ENCODE data around the gene EXOC3.

EXOC3 gene

GRCh38 chr5:465591-466403 is 22.8 kb downstream of the EXOC3 start:
- Histone ChIP-seq H3K27ac (no peak overlapping the region), H3K4me3 (no peak overlapping the region), H3K27me3 (no peaks in the 10 kb centered on the region), H3K9me3 (replicated peaks in 1 of 11) (no peaks in the 10 kb centered on the region), H3K36me3 (peaks cover 62 to 85% (median 74%) of the 10 kb centered on the region in 11 experiments), H3K4me2 (no peak overlapping the region), H4K20me1 (peaks cover 15 to 70% (median 33%) of the 10 kb centered on the region in 11 experiments; a peak in 19 of 22 replicates), H3K4me1 (peaks cover 22 to 27% (median 25%) of the 10 kb centered on the region in 10 experiments), H3K9ac (no peak overlapping the region)
- no peak for TF ChIP-seq Cebpa-rat (IDR thresholded peaks at IDR 0.05)

GRCh38 chr5:466661-467310 is 23.8 kb downstream of the EXOC3 start:
- Histone ChIP-seq H3K4me3 (no peak overlapping the region), H3K4me1 (peaks cover 32 to 36% (median 35%) of the 10 kb centered on the region in 10 experiments), H3K9me3 (replicated peaks in 1 of 11) (no peaks in the 10 kb centered on the region), H3K27me3 (no peaks in the 10 kb centered on the region), H3K36me3 (peaks cover 63 to 84% (median 73%) of the 10 kb centered on the region in 11 experiments), H4K20me1 (peaks cover 22 to 74% (median 39%) of the 10 kb centered on the region in 11 experiments; a peak in 19 of 22 replicates), H3K9ac (no peak overlapping the region), H3K27ac (no peak overlapping the region), H3K4me2 (no peak overlapping the region)
- TF ChIP-seq Cebpa-rat (IDR thresholded peaks at IDR 0.05) = no peak

GRCh38 chr5:468401-468800 is 25.4 kb downstream of the EXOC3 start:
- Histone ChIP-seq H3K36me3 (peaks cover 47 to 68% (median 59%) of the 10 kb centered on the region in 11 experiments), H3K9me3 (replicated peaks in 1 of 11) (no peaks in the 10 kb centered on the region), H3K27me3 (peaks cover 1 to 3% (median 2%) of the 10 kb centered on the region in 11 experiments; a peak in 21 of 22 replicates), H3K9ac (no peak overlapping the region), H3K4me3 (no peak overlapping the region), H4K20me1 (peaks cover 23 to 73% (median 34%) of the 10 kb centered on the region in 11 experiments; a peak in 19 of 22 replicates), H3K4me1 (peaks cover 42 to 46% (median 44%) of the 10 kb centered on the region in 10 experiments), H3K27ac (no peak overlapping the region), H3K4me2 (no peak overlapping the region)
- TF ChIP-seq Cebpa-rat (IDR thresholded peaks at IDR 0.05) = no peak

GRCh38 chr5:469752-470483 is 26.9 kb downstream of the EXOC3 start:
- H3K36me3 ChIP-seq = peaks cover 39 to 55% (median 49%) of the 10 kb centered on the region in 11 experiments
- peaks cover 30 to 43% (median 38%) of the 10 kb centered on the region in 10 experiments for H3K4me1 ChIP-seq
- H3K4me2 ChIP-seq = peak overlapping the region in 6 of 11 experiments; percentile 22 to 100 (median 99); a peak in 5 of 22 replicates
- H3K9ac ChIP-seq = no peak overlapping the region
- no peak overlapping the region for H3K27ac ChIP-seq
- H3K9me3 ChIP-seq (replicated peaks in 1 of 11) = no peaks in the 10 kb centered on the region
- H3K4me3 ChIP-seq = no peak overlapping the region
- TF ChIP-seq Cebpa-rat (IDR thresholded peaks at IDR 0.05) = no peak
- H3K27me3 ChIP-seq = peaks cover 13 to 18% (median 17%) of the 10 kb centered on the region in 11 experiments
- H4K20me1 ChIP-seq = peaks cover 26 to 72% (median 39%) of the 10 kb centered on the region in 11 experiments; a peak in 21 of 22 replicates

- H3K9ac ChIP-seq = peak overlapping the region in 6 of 11 experiments; percentile 85 to 96 (median 92); a peak in 8 of 22 replicates
- peaks cover 29 to 43% (median 37%) of the 10 kb centered on the region in 11 experiments for H3K36me3 ChIP-seq
- H3K27ac ChIP-seq = no peak overlapping the region
Observed at GRCh38 chr5:470961-471749, 28.2 kb downstream of the EXOC3 start.

GRCh38 chr5:471750-472058 is 28.7 kb downstream of the EXOC3 start:
- TF ChIP-seq Cebpa-rat (IDR thresholded peaks at IDR 0.05) = no peak
- Histone ChIP-seq H3K4me3 (peak overlapping the region; percentile 69 to 88 (median 80)), H3K9ac (peak overlapping the region; percentile 79 to 96 (median 90); a peak in 20 of 22 replicates), H3K4me1 (peaks cover 28 to 48% (median 41%) of the 10 kb centered on the region in 10 experiments), H3K27me3 (peaks cover 30 to 36% (median 35%) of the 10 kb centered on the region in 11 experiments), H4K20me1 (peaks cover 27 to 72% (median 50%) of the 10 kb centered on the region in 11 experiments; a peak in 20 of 22 replicates), H3K4me2 (peak overlapping the region; percentile 93 to 100 (median 99)), H3K36me3 (peaks cover 24 to 37% (median 32%) of the 10 kb centered on the region in 11 experiments), H3K27ac (peak overlapping the region in 5 of 11 experiments; percentile 87 to 93 (median 92); a peak in 3 of 22 replicates), H3K9me3 (replicated peaks in 1 of 11) (no peaks in the 10 kb centered on the region)

More at GRCh38 chr5:470961-471749, 28.2 kb downstream of the EXOC3 start:
- no peak for TF ChIP-seq Cebpa-rat (IDR thresholded peaks at IDR 0.05)
- H3K4me3 ChIP-seq = peak overlapping the region in 4 of 10 experiments; percentile 4 to 88 (median 72); a peak in 5 of 20 replicates
- no peaks in the 10 kb centered on the region for H3K9me3 ChIP-seq (replicated peaks in 1 of 11)
- peaks cover 28 to 45% (median 37%) of the 10 kb centered on the region in 10 experiments for H3K4me1 ChIP-seq
- peaks cover 27 to 72% (median 49%) of the 10 kb centered on the region in 11 experiments; a peak in 20 of 22 replicates for H4K20me1 ChIP-seq
- H3K27me3 ChIP-seq = peaks cover 25 to 30% (median 29%) of the 10 kb centered on the region in 11 experiments
- peak overlapping the region; percentile 93 to 100 (median 99) for H3K4me2 ChIP-seq

- Histone ChIP-seq H3K36me3 (peaks cover 19 to 33% (median 28%) of the 10 kb centered on the region in 11 experiments), H3K27ac (peak overlapping the region; percentile 62 to 94 (median 90)), H3K9ac (peak overlapping the region; percentile 79 to 96 (median 90)), H3K27me3 (peaks cover 35 to 40% (median 39%) of the 10 kb centered on the region in 11 experiments), H3K9me3 (replicated peaks in 1 of 11) (no peaks in the 10 kb centered on the region), H4K20me1 (peaks cover 27 to 72% (median 55%) of the 10 kb centered on the region in 11 experiments; a peak in 20 of 22 replicates), H3K4me1 (peaks cover 28 to 53% (median 44%) of the 10 kb centered on the region in 10 experiments), H3K4me3 (peak overlapping the region; percentile 69 to 88 (median 80)), H3K4me2 (peak overlapping the region; percentile 93 to 100 (median 99))
- no peak for TF ChIP-seq Cebpa-rat (IDR thresholded peaks at IDR 0.05)
Observed at GRCh38 chr5:472076-472655, 29.2 kb downstream of the EXOC3 start.
